ENCODE measurements around the gene KRT14. TPM values are rescaled to one million over a fixed set of nuclear protein-coding genes. Genes with fewer than 3 reads are reported as not detected.
"Not testable (repeated sequence)": the region's sequence is repeated elsewhere in the genome, so short reads cannot be mapped to it uniquely, and the experiment has no call there.

KRT14 gene
- total RNA-seq, 1 experiment from 2014 or later, result not detected

DNA sequence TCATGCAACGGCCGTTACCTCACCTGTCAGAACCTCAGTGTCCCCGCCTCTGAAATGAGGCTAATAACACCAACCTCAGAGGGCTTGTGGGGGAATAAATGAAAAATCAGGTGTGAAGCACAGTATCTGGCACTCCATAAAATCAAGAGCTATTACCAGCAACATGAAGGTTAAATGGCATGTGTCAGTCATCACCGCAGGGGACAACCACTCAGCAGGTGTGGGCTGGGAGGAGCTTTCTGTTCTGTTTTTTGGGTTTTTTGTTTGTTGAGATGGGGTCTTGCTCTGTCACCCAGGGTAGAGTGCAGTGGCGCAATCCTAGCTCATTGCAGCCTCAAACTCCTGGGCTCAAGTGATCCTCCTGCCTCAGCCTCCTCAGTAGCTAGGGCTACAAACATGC lies 41.8 kb downstream of the KRT14 start:
- H3K27me3 ChIP-seq (ENCODE audit: control insufficient read depth, insufficient read depth, low read length), result peaks cover 5% of the 10 kb centered on the region
- no peak overlapping the region for H3K4me3 ChIP-seq (ENCODE audit: insufficient read depth, low read depth, low read length)
- DNase-seq, result no peak
- no peaks in the 10 kb centered on the region for H3K36me3 ChIP-seq (replicated peaks; ENCODE audit: control insufficient read depth, insufficient read depth, low read length)

DNA sequence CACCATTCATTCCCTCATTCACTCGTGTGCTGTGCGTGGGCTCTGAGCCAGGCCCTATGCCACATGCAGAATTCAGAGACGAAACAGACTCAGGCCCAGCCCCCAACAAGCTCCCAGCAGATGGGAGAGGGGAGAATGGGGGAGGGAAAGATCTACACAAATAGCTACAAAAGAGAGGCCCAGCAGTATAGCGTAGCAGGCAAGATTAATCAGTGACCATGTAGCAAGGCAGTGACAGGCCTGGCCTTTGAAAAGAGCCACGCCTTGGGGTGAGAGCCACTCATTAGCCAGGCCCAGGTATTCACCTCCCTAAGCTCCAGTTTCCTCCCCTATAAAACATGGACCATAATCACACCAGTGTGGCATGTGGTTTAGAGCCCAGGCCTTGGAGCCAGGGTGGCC lies 42.2 kb downstream of the KRT14 start:
- peaks cover 5% of the 10 kb centered on the region for H3K27me3 ChIP-seq (ENCODE audit: control insufficient read depth, insufficient read depth, low read length)
- no peak overlapping the region for H3K4me3 ChIP-seq (ENCODE audit: insufficient read depth, low read depth, low read length)
- DNase-seq, result no peak
- H3K36me3 ChIP-seq (replicated peaks; ENCODE audit: control insufficient read depth, insufficient read depth, low read length), result no peaks in the 10 kb centered on the region

DNA sequence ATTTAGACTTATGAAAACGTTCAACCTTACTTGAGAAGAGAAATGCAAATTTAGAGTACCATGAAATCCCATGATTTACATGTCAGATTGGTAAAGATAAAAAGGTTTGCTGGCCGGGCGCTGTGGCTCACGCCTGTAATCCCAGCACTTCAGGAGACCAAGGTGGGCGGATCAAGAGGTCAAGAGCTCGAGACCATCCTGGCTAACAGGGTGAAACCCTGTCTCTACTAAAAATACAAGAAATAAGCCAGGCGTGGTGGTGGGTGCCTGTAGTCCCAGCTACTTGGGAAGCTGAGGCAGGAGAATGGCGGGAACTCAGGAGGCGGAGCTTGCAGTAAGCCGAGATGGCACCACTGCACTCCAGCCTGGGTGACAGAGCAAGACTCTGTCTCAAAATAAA lies 43.9 kb downstream of the KRT14 start:
- not testable (repeated sequence) for H3K27me3 ChIP-seq (ENCODE audit: control insufficient read depth, insufficient read depth, low read length); H3K4me3 ChIP-seq (ENCODE audit: insufficient read depth, low read depth, low read length); DNase-seq; H3K36me3 ChIP-seq (replicated peaks; ENCODE audit: control insufficient read depth, insufficient read depth, low read length)

DNA sequence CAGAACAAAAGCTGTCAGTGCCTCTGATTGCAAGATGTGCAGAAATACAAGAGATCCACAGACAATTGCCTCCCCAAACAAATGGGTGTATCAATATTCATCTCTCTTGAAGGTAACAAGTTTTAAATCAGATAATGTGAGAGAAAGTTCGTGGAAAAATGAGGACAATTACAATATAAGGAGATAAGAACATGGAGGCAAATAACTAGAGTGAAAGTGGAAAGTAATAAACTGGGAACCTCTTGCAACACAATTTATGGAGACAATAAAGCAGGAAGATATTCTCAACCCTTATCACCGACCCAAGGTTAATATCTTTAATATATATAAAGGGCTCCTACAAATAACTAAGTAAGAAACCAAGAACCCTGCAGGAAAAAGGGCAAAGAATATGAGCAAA lies 44.3 kb downstream of the KRT14 start:
- Histone ChIP-seq H3K27me3 (ENCODE audit: control insufficient read depth, insufficient read depth, low read length) (no peaks in the 10 kb centered on the region), H3K36me3 (replicated peaks; ENCODE audit: control insufficient read depth, insufficient read depth, low read length) (no peaks in the 10 kb centered on the region), H3K4me3 (ENCODE audit: insufficient read depth, low read depth, low read length) (no peak overlapping the region)
- no peak for DNase-seq

DNA sequence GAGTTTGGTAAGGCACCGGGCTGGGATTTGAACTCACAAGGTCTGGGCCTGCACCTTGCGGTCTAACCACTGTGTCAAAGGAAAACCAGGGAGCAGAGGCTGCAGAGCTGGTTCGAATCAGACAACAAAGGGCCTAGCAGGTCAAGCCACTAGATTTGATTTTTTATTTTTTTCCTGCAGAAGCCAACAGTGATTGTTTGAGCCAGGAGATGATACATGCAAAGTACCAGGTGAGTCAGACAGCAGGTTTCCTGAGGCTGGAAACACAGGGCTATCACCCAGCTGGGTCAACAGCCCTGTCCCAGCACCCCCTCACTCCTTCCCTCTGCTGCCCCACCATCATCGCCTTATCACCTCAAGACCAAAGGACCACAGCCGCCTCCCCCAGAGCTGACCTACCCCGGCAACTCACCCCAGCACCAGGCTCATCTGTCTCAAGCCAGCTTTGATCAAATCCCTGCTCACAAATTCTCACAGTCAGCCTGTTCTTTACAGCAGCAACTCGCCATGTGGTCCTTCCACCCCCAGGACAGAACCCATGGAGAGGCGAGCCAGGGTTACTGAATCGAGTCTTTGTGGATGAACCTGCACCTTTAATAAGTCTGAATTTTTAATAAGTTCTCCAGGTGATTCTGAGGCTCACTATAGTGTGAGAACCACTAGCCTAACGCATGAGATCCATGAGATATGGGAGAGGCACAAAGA lies 45.6 kb downstream of the KRT14 start:
- Histone ChIP-seq H3K36me3 (replicated peaks; ENCODE audit: control insufficient read depth, insufficient read depth, low read length) (no peaks in the 10 kb centered on the region), H3K27me3 (ENCODE audit: control insufficient read depth, insufficient read depth, low read length) (no peaks in the 10 kb centered on the region), H3K4me3 (ENCODE audit: insufficient read depth, low read depth, low read length) (no peak overlapping the region)
- DNase-seq, result no peak

DNA sequence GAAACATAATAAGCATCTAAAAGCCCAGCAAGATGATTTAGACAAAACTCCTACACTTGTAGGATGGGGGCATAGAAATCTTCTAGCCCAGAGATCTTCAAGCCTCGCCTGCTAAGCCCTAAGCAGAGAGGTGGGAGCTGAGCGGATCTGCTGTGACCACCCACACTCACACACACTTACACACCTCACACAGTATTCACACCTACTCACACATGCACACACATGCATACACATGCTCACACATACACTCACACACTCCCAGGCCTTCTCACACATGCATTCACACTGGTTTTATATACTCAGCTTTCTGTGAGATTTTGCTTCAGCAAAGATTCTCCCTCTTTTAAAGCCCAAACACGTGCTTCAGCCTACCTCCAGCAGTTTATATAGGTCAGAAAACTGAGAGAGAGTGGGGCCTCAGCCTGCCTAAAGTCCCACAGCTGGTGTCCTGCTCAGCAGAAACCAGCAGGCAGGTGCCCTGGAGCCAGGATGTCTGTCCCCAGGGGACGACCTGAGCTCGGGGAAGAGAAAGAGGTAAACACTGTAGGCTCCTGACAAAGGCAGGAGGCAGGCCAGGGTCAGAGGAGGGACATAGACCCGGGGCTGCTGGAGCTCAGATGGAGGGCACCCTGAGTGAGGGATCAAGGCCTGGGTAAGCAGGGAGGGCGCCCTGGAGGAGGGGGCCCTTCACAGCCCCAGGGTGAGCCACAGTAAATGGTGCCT lies 46.6 kb downstream of the KRT14 start:
- DNase-seq, result peak; percentile 57
- no peaks in the 10 kb centered on the region for H3K27me3 ChIP-seq (ENCODE audit: control insufficient read depth, insufficient read depth, low read length)
- H3K4me3 ChIP-seq (ENCODE audit: insufficient read depth, low read depth, low read length), result no peak overlapping the region
- no peaks in the 10 kb centered on the region for H3K36me3 ChIP-seq (replicated peaks; ENCODE audit: control insufficient read depth, insufficient read depth, low read length)

- Histone ChIP-seq H3K4me3 (ENCODE audit: insufficient read depth, low read depth, low read length) (no peak overlapping the region), H3K27me3 (ENCODE audit: control insufficient read depth, insufficient read depth, low read length) (no peaks in the 10 kb centered on the region), H3K36me3 (replicated peaks; ENCODE audit: control insufficient read depth, insufficient read depth, low read length) (no peaks in the 10 kb centered on the region)
- peak; percentile 48 for DNase-seq
Measured at GRCh38 chr17:41539071-41539492, 47.6 kb downstream of the KRT14 start.

DNA sequence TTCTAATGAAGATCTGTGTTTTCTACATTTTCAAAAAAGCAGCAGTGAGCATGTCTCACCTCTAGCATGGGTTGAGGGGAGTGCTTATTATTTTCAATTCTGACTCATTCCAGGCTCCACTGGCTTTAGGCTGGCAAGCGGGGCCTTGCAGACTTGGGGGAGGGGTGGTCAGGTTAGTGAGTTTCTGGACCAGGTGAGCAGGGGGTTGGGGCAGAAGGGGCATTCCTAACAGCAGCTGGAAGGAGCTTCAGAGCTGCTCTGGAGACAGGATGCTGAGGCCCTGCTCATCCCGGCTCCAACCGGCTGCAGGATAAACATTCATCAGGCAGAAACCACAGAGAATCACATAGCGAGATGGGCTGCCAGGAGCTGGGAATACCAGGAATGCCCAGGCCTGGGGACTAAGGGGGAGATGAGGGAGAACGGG lies 48.1 kb downstream of the KRT14 start:
- Histone ChIP-seq H3K4me3 (ENCODE audit: insufficient read depth, low read depth, low read length) (no peak overlapping the region), H3K36me3 (replicated peaks; ENCODE audit: control insufficient read depth, insufficient read depth, low read length) (no peaks in the 10 kb centered on the region), H3K27me3 (ENCODE audit: control insufficient read depth, insufficient read depth, low read length) (no peaks in the 10 kb centered on the region)
- peak; percentile 57 for DNase-seq

DNA sequence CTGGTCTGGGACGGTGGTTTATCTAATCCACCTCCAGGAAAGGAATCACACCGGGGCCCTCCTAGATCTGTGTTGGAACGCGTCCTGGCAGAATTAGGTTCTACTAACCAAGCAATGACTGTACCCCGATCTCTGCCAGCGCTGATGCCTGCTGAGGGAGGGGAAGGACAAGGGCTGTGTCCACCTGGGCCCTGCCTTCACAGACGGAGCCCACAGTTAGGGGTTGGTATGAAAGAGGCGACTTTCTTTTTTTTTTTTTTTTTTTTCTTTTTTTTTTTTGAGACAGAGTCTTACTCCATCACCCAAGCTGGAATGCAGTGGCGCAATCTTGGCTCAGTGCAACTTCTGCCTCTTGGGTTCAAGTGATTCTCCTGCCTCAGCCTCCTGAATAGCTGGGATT lies 48.7 kb downstream of the KRT14 start:
- H3K27me3 ChIP-seq (ENCODE audit: control insufficient read depth, insufficient read depth, low read length), result no peaks in the 10 kb centered on the region
- H3K4me3 ChIP-seq (ENCODE audit: insufficient read depth, low read depth, low read length), result no peak overlapping the region
- DNase-seq, result no peak
- no peaks in the 10 kb centered on the region for H3K36me3 ChIP-seq (replicated peaks; ENCODE audit: control insufficient read depth, insufficient read depth, low read length)

- no peak for DNase-seq
- no peak overlapping the region for H3K4me3 ChIP-seq (ENCODE audit: insufficient read depth, low read depth, low read length)
- H3K27me3 ChIP-seq (ENCODE audit: control insufficient read depth, insufficient read depth, low read length), result no peaks in the 10 kb centered on the region
- no peaks in the 10 kb centered on the region for H3K36me3 ChIP-seq (replicated peaks; ENCODE audit: control insufficient read depth, insufficient read depth, low read length)
Measured at GRCh38 chr17:41537614-41537954, 49.1 kb downstream of the KRT14 start.

GRCh38 chr17:41536741-41537613 lies 49.7 kb downstream of the KRT14 start:
- Histone ChIP-seq H3K36me3 (replicated peaks; ENCODE audit: control insufficient read depth, insufficient read depth, low read length) (no peaks in the 10 kb centered on the region), H3K27me3 (ENCODE audit: control insufficient read depth, insufficient read depth, low read length) (no peaks in the 10 kb centered on the region), H3K4me3 (ENCODE audit: insufficient read depth, low read depth, low read length) (no peak overlapping the region)
- DNase-seq, result no peak

DNA sequence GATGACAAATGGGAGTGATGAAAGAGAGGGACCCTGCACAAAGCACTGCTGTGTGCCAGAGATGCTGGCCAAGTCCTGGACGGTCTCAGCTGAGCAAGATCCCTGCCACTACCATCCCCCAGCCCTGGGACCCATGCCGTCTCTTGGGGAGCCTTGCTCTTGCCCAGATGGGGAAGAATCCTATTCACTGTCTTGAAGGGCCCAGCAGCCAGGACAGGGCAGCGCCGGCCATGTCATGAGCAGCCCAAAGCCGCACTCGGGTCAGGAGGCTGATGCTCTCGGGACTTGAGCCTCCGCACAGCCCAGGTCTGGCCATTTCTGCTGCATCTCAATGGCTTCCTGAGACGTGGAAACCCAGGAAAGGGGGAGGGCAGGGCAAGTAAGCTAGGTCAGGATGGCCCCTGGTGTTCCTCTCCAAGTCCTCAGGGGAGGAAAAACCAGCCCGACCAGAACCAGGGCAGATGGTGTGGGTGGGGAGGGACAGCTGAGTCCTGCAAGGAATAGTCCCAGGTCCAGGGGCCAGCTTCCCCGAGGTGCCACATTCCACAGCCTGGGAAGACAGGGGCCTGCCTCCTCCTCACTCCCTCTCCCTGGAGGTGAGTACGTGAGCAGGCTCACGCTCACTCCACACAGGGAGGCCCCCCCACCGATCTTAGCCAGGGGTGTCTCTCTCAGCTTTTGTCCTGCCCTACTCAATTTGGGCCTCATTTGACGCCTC lies 50.8 kb downstream of the KRT14 start:
- H3K36me3 ChIP-seq (replicated peaks; ENCODE audit: control insufficient read depth, insufficient read depth, low read length), result no peaks in the 10 kb centered on the region
- peaks cover 1% of the 10 kb centered on the region; the same call in 1 of the 2 replicates for H3K27me3 ChIP-seq (ENCODE audit: control insufficient read depth, insufficient read depth, low read length)
- H3K4me3 ChIP-seq (ENCODE audit: insufficient read depth, low read depth, low read length), result no peak overlapping the region
- no peak for DNase-seq

DNA sequence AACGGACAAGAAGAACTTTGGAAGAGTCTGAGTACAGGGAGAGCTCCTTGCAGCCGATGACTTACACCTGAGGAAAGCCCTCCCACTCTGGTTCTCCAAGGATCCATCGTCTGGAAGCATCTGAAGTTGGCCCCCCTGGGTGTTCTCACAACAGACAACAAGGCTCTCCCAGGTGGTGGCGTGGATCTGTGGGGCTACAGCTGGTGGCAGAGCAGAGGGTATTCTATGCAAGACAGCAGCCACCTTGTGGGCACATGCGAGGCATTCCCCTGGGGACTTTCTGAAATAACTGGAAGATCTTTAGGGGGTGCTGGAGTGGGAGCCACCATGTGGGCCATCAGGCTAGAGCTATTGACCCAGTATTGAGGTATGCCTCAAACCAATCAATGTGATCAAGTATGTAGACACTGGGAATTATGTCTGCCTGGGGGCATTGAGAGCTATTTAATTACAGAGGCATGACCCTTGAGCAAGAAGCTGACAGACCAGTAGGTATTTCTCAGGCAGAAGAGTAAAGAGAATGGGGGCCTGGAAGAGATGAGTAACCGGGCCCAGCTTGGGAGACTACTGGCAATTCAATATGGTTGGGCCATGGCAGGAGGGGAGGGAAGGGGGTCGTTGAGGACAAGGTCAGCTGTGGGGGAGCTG lies 51.7 kb downstream of the KRT14 start:
- Histone ChIP-seq H3K27me3 (ENCODE audit: control insufficient read depth, insufficient read depth, low read length) (peaks cover 2% of the 10 kb centered on the region; the same call in 1 of the 2 replicates), H3K4me3 (ENCODE audit: insufficient read depth, low read depth, low read length) (no peak overlapping the region)
- peak; percentile 26 for DNase-seq

GRCh38 chr17:41533613-41534012 lies 53.1 kb downstream of the KRT14 start:
- no peak for DNase-seq
- peaks cover 2% of the 10 kb centered on the region; the same call in 1 of the 2 replicates for H3K27me3 ChIP-seq (ENCODE audit: control insufficient read depth, insufficient read depth, low read length)
- no peak overlapping the region for H3K4me3 ChIP-seq (ENCODE audit: insufficient read depth, low read depth, low read length)
- no peaks in the 10 kb centered on the region for H3K36me3 ChIP-seq (replicated peaks; ENCODE audit: control insufficient read depth, insufficient read depth, low read length)

More for the DNA sequence above, 51.7 kb downstream of the KRT14 start:
- no peaks in the 10 kb centered on the region for H3K36me3 ChIP-seq (replicated peaks; ENCODE audit: control insufficient read depth, insufficient read depth, low read length)
